GM23338 (cell line): ENCODE measurements around the gene RGS7.
"Not testable (repeated sequence)": the region's sequence is repeated elsewhere in the genome, so short reads cannot be mapped to it uniquely, and the experiment has no call there.

Experiments
- EZH2 ChIP-seq: fragments of 200-600 bp; sonication (generic); IDR thresholded peaks from one replicate; pipeline ENCODE4 v1.8.0; 2017; ENCODE audit warnings: antibody characterized with exemption, mild to moderate bottlenecking, low read depth; ENCODE audit not compliant: unreplicated experiment
- EZH2phosphoT487 ChIP-seq: fragments of 200-600 bp; sonication (generic); IDR thresholded peaks from one replicate; pipeline ENCODE4 v1.8.1; 2018; ENCODE audit warnings: antibody characterized with exemption; ENCODE audit not compliant: unreplicated experiment
- POLR2AphosphoS5 ChIP-seq: IDR thresholded peaks from 2 replicates; pipeline ENCODE4 v1.6.1; 2016; ENCODE audit warnings: antibody characterized with exemption, low read depth
- REST ChIP-seq: IDR thresholded peaks from one replicate; pipeline ENCODE4 v1.6.1; 2018; ENCODE audit warnings: antibody characterized with exemption; ENCODE audit not compliant: unreplicated experiment
- STAT1 ChIP-seq: IDR thresholded peaks from one replicate; pipeline ENCODE4 v1.6.1; 2016; ENCODE audit warnings: antibody characterized with exemption; ENCODE audit not compliant: unreplicated experiment
- ZNF331 ChIP-seq: fragments of 250-450 bp; sonication (Bioruptor Pico); IDR thresholded peaks from 2 replicates; pipeline ENCODE4 v1.5.0; 2020; ENCODE audit warnings: low read depth, mild to moderate bottlenecking, moderate library complexity
- ZNF462 ChIP-seq: fragments of 250-450 bp; sonication (Bioruptor Pico); IDR thresholded peaks from 2 replicates; pipeline ENCODE4 v1.5.0; 2020; ENCODE audit warnings: mild to moderate bottlenecking, moderate library complexity
- TF ChIP-seq, protein P1 (sequence below), 2 experiments: fragments of 200-600 bp in 1 of 2; sonication (generic) in 1 of 2; conservative IDR thresholded peaks; 2 replicates each; pipeline versions ENCODE4 v1.5.1 to v1.6.1; 2016 to 2017; ENCODE audit warnings: antibody characterized with exemption in 2 of 2, low read depth in 2 of 2, mild to moderate bottlenecking in 2 of 2, moderate library complexity in 1 of 2
- TF ChIP-seq, protein P2 (sequence below): IDR thresholded peaks from 2 replicates; pipeline ENCODE4 v1.6.1; 2016; ENCODE audit warnings: antibody characterized with exemption

DNA sequence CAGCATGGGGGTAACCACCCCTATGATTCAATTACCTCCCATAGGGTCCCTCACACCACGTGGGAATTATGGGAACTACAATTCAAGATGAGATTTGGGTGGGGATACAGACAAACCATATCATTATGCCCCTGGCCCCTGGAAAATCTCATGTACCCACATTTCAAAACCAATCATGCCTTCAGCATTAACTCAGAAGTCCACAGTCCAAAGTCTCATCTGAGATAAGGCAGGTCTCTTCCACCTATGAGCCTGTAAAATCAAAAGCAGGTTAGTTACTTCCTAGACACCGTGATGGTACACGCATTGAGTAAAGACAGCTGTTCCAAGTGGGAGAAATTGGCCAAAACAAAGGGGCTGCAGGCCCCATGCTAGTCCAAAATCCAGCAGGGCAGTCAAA is 215.4 kb downstream of the RGS7 start:
- TF ChIP-seq, protein P1, sequence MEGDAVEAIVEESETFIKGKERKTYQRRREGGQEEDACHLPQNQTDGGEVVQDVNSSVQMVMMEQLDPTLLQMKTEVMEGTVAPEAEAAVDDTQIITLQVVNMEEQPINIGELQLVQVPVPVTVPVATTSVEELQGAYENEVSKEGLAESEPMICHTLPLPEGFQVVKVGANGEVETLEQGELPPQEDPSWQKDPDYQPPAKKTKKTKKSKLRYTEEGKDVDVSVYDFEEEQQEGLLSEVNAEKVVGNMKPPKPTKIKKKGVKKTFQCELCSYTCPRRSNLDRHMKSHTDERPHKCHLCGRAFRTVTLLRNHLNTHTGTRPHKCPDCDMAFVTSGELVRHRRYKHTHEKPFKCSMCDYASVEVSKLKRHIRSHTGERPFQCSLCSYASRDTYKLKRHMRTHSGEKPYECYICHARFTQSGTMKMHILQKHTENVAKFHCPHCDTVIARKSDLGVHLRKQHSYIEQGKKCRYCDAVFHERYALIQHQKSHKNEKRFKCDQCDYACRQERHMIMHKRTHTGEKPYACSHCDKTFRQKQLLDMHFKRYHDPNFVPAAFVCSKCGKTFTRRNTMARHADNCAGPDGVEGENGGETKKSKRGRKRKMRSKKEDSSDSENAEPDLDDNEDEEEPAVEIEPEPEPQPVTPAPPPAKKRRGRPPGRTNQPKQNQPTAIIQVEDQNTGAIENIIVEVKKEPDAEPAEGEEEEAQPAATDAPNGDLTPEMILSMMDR (conservative IDR thresholded peaks at IDR 0.05; ENCODE audit: low read depth in 2 of 2), result not testable (repeated sequence)
- not testable (repeated sequence) for TF ChIP-seq POLR2AphosphoS5, EZH2, EZH2phosphoT487, ZNF462, REST, ZNF331, STAT1
- TF ChIP-seq, protein P2, sequence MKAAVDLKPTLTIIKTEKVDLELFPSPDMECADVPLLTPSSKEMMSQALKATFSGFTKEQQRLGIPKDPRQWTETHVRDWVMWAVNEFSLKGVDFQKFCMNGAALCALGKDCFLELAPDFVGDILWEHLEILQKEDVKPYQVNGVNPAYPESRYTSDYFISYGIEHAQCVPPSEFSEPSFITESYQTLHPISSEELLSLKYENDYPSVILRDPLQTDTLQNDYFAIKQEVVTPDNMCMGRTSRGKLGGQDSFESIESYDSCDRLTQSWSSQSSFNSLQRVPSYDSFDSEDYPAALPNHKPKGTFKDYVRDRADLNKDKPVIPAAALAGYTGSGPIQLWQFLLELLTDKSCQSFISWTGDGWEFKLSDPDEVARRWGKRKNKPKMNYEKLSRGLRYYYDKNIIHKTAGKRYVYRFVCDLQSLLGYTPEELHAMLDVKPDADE, result not testable (repeated sequence)
